ENCODE measurements around the gene SIX1.

DNA sequence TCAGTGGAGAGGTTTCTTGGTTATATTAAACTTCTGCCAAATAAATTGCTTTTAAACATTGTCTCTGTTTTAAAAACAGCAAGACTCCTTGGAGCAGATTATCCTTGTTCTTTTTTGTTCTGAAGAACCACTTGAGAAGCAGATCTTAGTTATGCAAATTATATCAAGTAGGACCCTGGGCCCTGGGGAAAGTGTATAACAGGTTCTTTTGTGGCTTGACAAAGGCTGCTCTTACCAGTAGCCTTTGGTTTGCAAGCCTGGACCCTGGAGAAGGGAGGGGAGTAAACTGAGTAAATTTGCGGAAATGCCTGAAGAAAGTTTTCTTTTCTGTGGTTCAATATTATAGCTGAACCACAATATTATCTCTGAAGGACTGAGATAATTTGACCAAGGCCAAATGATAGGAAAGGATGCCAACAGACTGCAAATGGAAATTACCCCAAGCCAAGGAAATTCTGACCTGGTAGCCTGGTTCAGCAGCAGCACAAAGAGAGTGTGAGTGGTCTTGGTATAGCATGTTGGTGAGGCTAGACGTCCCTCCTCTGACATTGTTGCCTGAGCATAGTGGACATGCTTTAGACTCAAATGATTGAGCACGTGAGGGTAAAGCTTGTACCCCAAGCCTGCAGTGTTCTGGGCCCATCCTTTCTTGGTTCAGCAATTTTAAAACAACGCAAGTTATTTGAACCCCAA lies 30.4 kb upstream of the SIX1 start:
- TF ChIP-seq, protein P1, sequence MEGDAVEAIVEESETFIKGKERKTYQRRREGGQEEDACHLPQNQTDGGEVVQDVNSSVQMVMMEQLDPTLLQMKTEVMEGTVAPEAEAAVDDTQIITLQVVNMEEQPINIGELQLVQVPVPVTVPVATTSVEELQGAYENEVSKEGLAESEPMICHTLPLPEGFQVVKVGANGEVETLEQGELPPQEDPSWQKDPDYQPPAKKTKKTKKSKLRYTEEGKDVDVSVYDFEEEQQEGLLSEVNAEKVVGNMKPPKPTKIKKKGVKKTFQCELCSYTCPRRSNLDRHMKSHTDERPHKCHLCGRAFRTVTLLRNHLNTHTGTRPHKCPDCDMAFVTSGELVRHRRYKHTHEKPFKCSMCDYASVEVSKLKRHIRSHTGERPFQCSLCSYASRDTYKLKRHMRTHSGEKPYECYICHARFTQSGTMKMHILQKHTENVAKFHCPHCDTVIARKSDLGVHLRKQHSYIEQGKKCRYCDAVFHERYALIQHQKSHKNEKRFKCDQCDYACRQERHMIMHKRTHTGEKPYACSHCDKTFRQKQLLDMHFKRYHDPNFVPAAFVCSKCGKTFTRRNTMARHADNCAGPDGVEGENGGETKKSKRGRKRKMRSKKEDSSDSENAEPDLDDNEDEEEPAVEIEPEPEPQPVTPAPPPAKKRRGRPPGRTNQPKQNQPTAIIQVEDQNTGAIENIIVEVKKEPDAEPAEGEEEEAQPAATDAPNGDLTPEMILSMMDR (IDR thresholded peaks at IDR 0.05) = no peak
- TF ChIP-seq POLR2A (IDR thresholded peaks at IDR 0.05) = no peak

Measured in breast epithelium (tissue), 3 donors.